Measurements from ENCODE around the gene RBM17.

GRCh38 chr10:6092731-6093130 is 3.9 kb downstream of the RBM17 start:
- no peak for TF ChIP-seq CTCF (IDR thresholded peaks at IDR 0.05; ENCODE audit: borderline replicate concordance, extremely low read depth, low read length, poor library complexity, severe bottlenecking)
- TF ChIP-seq EZH2 (IDR thresholded peaks at IDR 0.05; ENCODE audit: borderline replicate concordance, low read depth, low read length, severe bottlenecking), result no peak

All from DND-41 (cell line).